ENCODE results near the gene ELL.

ELL gene

GRCh38 chr19:18441804-18442788 lies 79.8 kb downstream of the ELL start:
- no peak overlapping the region for H3K9ac ChIP-seq (ENCODE audit: low read length)
- peaks cover 10% of the 10 kb centered on the region for H3K36me3 ChIP-seq (ENCODE audit: control insufficient read depth, insufficient read depth, low read length)
- H3K4me3 ChIP-seq (ENCODE audit: low read length) = no peak overlapping the region
- H3K4me1 ChIP-seq (ENCODE audit: control insufficient read depth, insufficient read depth, low read length) = peaks cover 30% of the 10 kb centered on the region
- no peaks in the 10 kb centered on the region for H3K9me3 ChIP-seq (ENCODE audit: control insufficient read depth, low read length)
- H3K27me3 ChIP-seq (ENCODE audit: control insufficient read depth, insufficient read depth, low read length) = peaks cover 5% of the 10 kb centered on the region

- H3K4me1 ChIP-seq (ENCODE audit: control insufficient read depth, insufficient read depth, low read length) = peaks cover 30% of the 10 kb centered on the region
- H3K9me3 ChIP-seq (ENCODE audit: control insufficient read depth, low read length) = no peaks in the 10 kb centered on the region
These were observed 80.7 kb downstream of the ELL start for GRCh38 chr19:18440936-18441803.

GRCh38 chr19:18440415-18440877 lies 81.4 kb downstream of the ELL start:
- Histone ChIP-seq H3K27me3 (ENCODE audit: control insufficient read depth, insufficient read depth, low read length) (peaks cover 5% of the 10 kb centered on the region), H3K9ac (ENCODE audit: low read length) (no peak overlapping the region), H3K4me1 (ENCODE audit: control insufficient read depth, insufficient read depth, low read length) (peaks cover 25% of the 10 kb centered on the region), H3K9me3 (ENCODE audit: control insufficient read depth, low read length) (no peaks in the 10 kb centered on the region), H3K4me3 (ENCODE audit: low read length) (no peak overlapping the region), H3K36me3 (ENCODE audit: control insufficient read depth, insufficient read depth, low read length) (peaks cover 5% of the 10 kb centered on the region)

More at GRCh38 chr19:18440936-18441803, 80.7 kb downstream of the ELL start:
- H3K9ac ChIP-seq (ENCODE audit: low read length) = no peak overlapping the region
- H3K27me3 ChIP-seq (ENCODE audit: control insufficient read depth, insufficient read depth, low read length) = peaks cover 5% of the 10 kb centered on the region
- H3K36me3 ChIP-seq (ENCODE audit: control insufficient read depth, insufficient read depth, low read length) = peaks cover 10% of the 10 kb centered on the region
- no peak overlapping the region for H3K4me3 ChIP-seq (ENCODE audit: low read length)

- Histone ChIP-seq H3K9me3 (ENCODE audit: control insufficient read depth, low read length) (no peaks in the 10 kb centered on the region), H3K9ac (ENCODE audit: low read length) (no peak overlapping the region), H3K36me3 (ENCODE audit: control insufficient read depth, insufficient read depth, low read length) (peaks cover 5% of the 10 kb centered on the region), H3K4me3 (ENCODE audit: low read length) (no peak overlapping the region), H3K27me3 (ENCODE audit: control insufficient read depth, insufficient read depth, low read length) (peaks cover 5% of the 10 kb centered on the region), H3K4me1 (ENCODE audit: control insufficient read depth, insufficient read depth, low read length) (peaks cover 25% of the 10 kb centered on the region)
These were observed 82.0 kb downstream of the ELL start for GRCh38 chr19:18439910-18440237.

- Histone ChIP-seq H3K27me3 (ENCODE audit: control insufficient read depth, insufficient read depth, low read length) (peaks cover 5% of the 10 kb centered on the region), H3K36me3 (ENCODE audit: control insufficient read depth, insufficient read depth, low read length) (peaks cover 4% of the 10 kb centered on the region), H3K4me3 (ENCODE audit: low read length) (no peak overlapping the region), H3K9ac (ENCODE audit: low read length) (no peak overlapping the region), H3K4me1 (ENCODE audit: control insufficient read depth, insufficient read depth, low read length) (peaks cover 25% of the 10 kb centered on the region), H3K9me3 (ENCODE audit: control insufficient read depth, low read length) (no peaks in the 10 kb centered on the region)
These were observed 82.6 kb downstream of the ELL start for GRCh38 chr19:18439025-18439909.

GRCh38 chr19:18438331-18439024 lies 83.4 kb downstream of the ELL start:
- peaks cover 25% of the 10 kb centered on the region for H3K4me1 ChIP-seq (ENCODE audit: control insufficient read depth, insufficient read depth, low read length)
- H3K9ac ChIP-seq (ENCODE audit: low read length) = no peak overlapping the region
- no peak overlapping the region for H3K4me3 ChIP-seq (ENCODE audit: low read length)
- H3K36me3 ChIP-seq (ENCODE audit: control insufficient read depth, insufficient read depth, low read length) = no peaks in the 10 kb centered on the region
- H3K9me3 ChIP-seq (ENCODE audit: control insufficient read depth, low read length) = no peaks in the 10 kb centered on the region
- H3K27me3 ChIP-seq (ENCODE audit: control insufficient read depth, insufficient read depth, low read length) = peaks cover 5% of the 10 kb centered on the region

- Histone ChIP-seq H3K4me3 (ENCODE audit: low read length) (no peak within 1 kb of the TSS), H3K9me3 (ENCODE audit: control insufficient read depth, low read length) (no peaks in the 10 kb centered on the region), H3K27me3 (ENCODE audit: control insufficient read depth, insufficient read depth, low read length) (peaks cover 5% of the 10 kb centered on the region), H3K36me3 (ENCODE audit: control insufficient read depth, insufficient read depth, low read length) (no peaks in the 10 kb centered on the region), H3K9ac (ENCODE audit: low read length) (no peak within 1 kb of the TSS), H3K4me1 (ENCODE audit: control insufficient read depth, insufficient read depth, low read length) (peaks cover 18% of the 10 kb centered on the region)
These were observed 84.2 kb downstream of the ELL start, which contains the start of gene ISYNA1 for GRCh38 chr19:18437491-18438330. Gene ISYNA1 (minus strand): TSS chr19:18438133. CDS start chr19:18437979, 154 bp downstream.

GRCh38 chr19:18436671-18437490 lies 85.0 kb downstream of the ELL start:
- Histone ChIP-seq H3K36me3 (ENCODE audit: control insufficient read depth, insufficient read depth, low read length) (no peaks in the 10 kb centered on the region), H3K4me3 (ENCODE audit: low read length) (no peak overlapping the region), H3K9me3 (ENCODE audit: control insufficient read depth, low read length) (no peaks in the 10 kb centered on the region), H3K4me1 (ENCODE audit: control insufficient read depth, insufficient read depth, low read length) (peaks cover 10% of the 10 kb centered on the region), H3K9ac (ENCODE audit: low read length) (no peak overlapping the region), H3K27me3 (ENCODE audit: control insufficient read depth, insufficient read depth, low read length) (peaks cover 5% of the 10 kb centered on the region)

- H3K36me3 ChIP-seq (ENCODE audit: control insufficient read depth, insufficient read depth, low read length) = no peaks in the 10 kb centered on the region
- H3K9me3 ChIP-seq (ENCODE audit: control insufficient read depth, low read length) = no peaks in the 10 kb centered on the region
- H3K4me3 ChIP-seq (ENCODE audit: low read length) = no peak overlapping the region
- H3K4me1 ChIP-seq (ENCODE audit: control insufficient read depth, insufficient read depth, low read length) = peaks cover 10% of the 10 kb centered on the region
- peaks cover 5% of the 10 kb centered on the region for H3K27me3 ChIP-seq (ENCODE audit: control insufficient read depth, insufficient read depth, low read length)
- no peak overlapping the region for H3K9ac ChIP-seq (ENCODE audit: low read length)
These were observed 85.8 kb downstream of the ELL start for GRCh38 chr19:18435842-18436670.
